Right lobe of liver (tissue), 6 donors: Measurements from ENCODE around the gene TMPRSS9. TPM values are rescaled to one million over a fixed set of nuclear protein-coding genes. Genes with fewer than 3 reads are reported as not detected.
"Not testable (repeated sequence)": the region's sequence is repeated elsewhere in the genome, so short reads cannot be mapped to it uniquely, and the experiment has no call there.

Experiments used
- ATAC-seq, 4 donors: fragments of 200-7000 bp; cut with Tn5 transposase; one replicate each; pipeline ENCODE4 v1.9.1; 2020; ENCODE audit warnings: mild to moderate bottlenecking in 4 of 4, moderate library complexity in 4 of 4
- DNase-seq, 3 donors: peaks; one replicate each; pipeline ENCODE4 v3.0.0-alpha.2; 2020
- H3K27ac ChIP-seq, 3 donors: fragments of 200-600 bp; one replicate each; pipeline ENCODE4 v1.8.0; 2022
- H3K27me3 ChIP-seq, 2 donors: fragments of 200-600 bp; one replicate each; pipeline ENCODE4 v1.8.0; 2022
- H3K36me3 ChIP-seq, 4 donors: fragments of 200-600 bp; sonication (generic) in 1 of 4; one replicate each; pipeline versions ENCODE4 v1.5.1 to v1.8.0; 2017 to 2022; ENCODE audit warnings: control low read depth in 1 of 4
- H3K4me1 ChIP-seq, 4 donors: fragments of 200-600 bp; sonication (generic) in 1 of 4; one replicate each; pipeline versions ENCODE4 v1.5.1 to v1.8.0; 2017 to 2022; ENCODE audit warnings: control low read depth in 1 of 4
- H3K4me3 ChIP-seq, 3 donors: fragments of 200-600 bp; one replicate each; pipeline ENCODE4 v1.8.0; 2022
- H3K9me3 ChIP-seq, 4 donors: fragments of 200-600 bp; sonication (generic) in 1 of 4; one replicate each; pipeline versions ENCODE4 v1.5.1 to v1.8.0; 2017 to 2022; ENCODE audit warnings: control low read depth in 1 of 4
- CTCF ChIP-seq, 4 donors: fragments of 200-600 bp in 3 of 4; fragments of 450-650 bp in 1 of 4; IDR thresholded peaks; one replicate each; pipeline versions ENCODE4 v1.5.1 to v1.8.0; 2016 to 2022; ENCODE audit warnings: antibody characterized with exemption in 4 of 4, mild to moderate bottlenecking in 2 of 4
- POLR2A ChIP-seq: fragments of 450-650 bp; IDR thresholded peaks from one replicate; pipeline ENCODE4 v1.6.1; 2017; ENCODE audit warnings: antibody characterized with exemption, mild to moderate bottlenecking
- WGBS: methylation state at CpG from one replicate; pipeline ENCODE4 v1.1.6; 2018; ENCODE audit warnings: low coverage, low lambda C conversion rate; ENCODE audit not compliant: insufficient coverage; ENCODE audit errors: missing lambda C conversion rate; 5-methylcytosine and 5-hydroxymethylcytosine counted together
- intact Hi-C, 2 donors: fragments of 100-400 bp; cut with DNase I; formaldehyde crosslinking; loops; one replicate each; pipeline versions ENCODE4 v1.11.2 to v1.14.1; 2022
- total RNA-seq, 6 experiments: library from RNA; depleted of rRNA in 2 of 6; stranded (reverse); fragments of >200 nt in 2 of 6; fragmentation: NEBNext Ultra II Directional in 3 of 6; extraction: Animal tissue kit (Norgen Biotek cat#: 25700) in 3 of 6; gene quantifications; one replicate each; pipeline versions ENCODE4 v1.1.0 to v1.2.4, GENCODE V29; 2016 to 2023
- donor health status: DM: no; HTN: yes; CAD: no.
- donor health status: DM: no; HTN: no; CAD: no.
- donor health status: DM: no; HTN: no; CAD: no.
- donor health status: DM: no; HTN: yes; CAD: no.
- donor health status: DM: no; HTN: yes; CAD: no.

TMPRSS9 gene
- total RNA-seq, 6 experiments from 2014 or later = 0.12 to 6.7 (median 2.9) TPM

GRCh38 chr19:2415281-2415972 lies 55.4 kb downstream of the TMPRSS9 start:
- 100% methylated on average over 3 of the region's 29 CpGs for WGBS
- intact Hi-C loops = no loop called here
- ATAC-seq = peak in 2 of 4 donors; percentile 11

GRCh38 chr19:2415973-2416319 lies 55.9 kb downstream of the TMPRSS9 start:
- H3K4me3 ChIP-seq = no peak overlapping the region
- DNase-seq = no peak
- TF ChIP-seq POLR2A = no peak
- TF ChIP-seq CTCF (IDR thresholded peaks at IDR 0.05) = no peak
- intact Hi-C loops = no loop called here
- no peaks in the 10 kb centered on the region for H3K27me3 ChIP-seq
- H3K27ac ChIP-seq = no peak overlapping the region
- no peak for ATAC-seq
- WGBS = no CpG with 5 or more reads among the region's 6 CpGs
- no peaks in the 10 kb centered on the region for H3K9me3 ChIP-seq
- no peaks in the 10 kb centered on the region for H3K4me1 ChIP-seq
- H3K36me3 ChIP-seq = no peaks in the 10 kb centered on the region

More at GRCh38 chr19:2415281-2415972, 55.4 kb downstream of the TMPRSS9 start:
- H3K27me3 ChIP-seq = no peaks in the 10 kb centered on the region
- no peak overlapping the region for H3K27ac ChIP-seq
- no peak overlapping the region for H3K4me3 ChIP-seq
- no peaks in the 10 kb centered on the region for H3K9me3 ChIP-seq
- no peaks in the 10 kb centered on the region for H3K4me1 ChIP-seq
- TF ChIP-seq POLR2A = no peak
- no peak for TF ChIP-seq CTCF (IDR thresholded peaks at IDR 0.05)
- H3K36me3 ChIP-seq = no peaks in the 10 kb centered on the region
- no peak for DNase-seq

- no peak overlapping the region for H3K27ac ChIP-seq
- H3K9me3 ChIP-seq = no peaks in the 10 kb centered on the region
- ATAC-seq (peak; percentile 81 to 91 (median 83)), DNase-seq (peak in 1 of 3 donors; percentile 66)
- H3K4me3 ChIP-seq = no peak overlapping the region
- TF ChIP-seq POLR2A (no peak), CTCF (IDR thresholded peaks at IDR 0.05) (no peak)
- WGBS = 40% methylated on average over 1 of the region's 19 CpGs
- intact Hi-C loops = no loop called here
- H3K36me3 ChIP-seq = no peaks in the 10 kb centered on the region
- no peaks in the 10 kb centered on the region for H3K27me3 ChIP-seq
- no peaks in the 10 kb centered on the region for H3K4me1 ChIP-seq
These were observed 56.4 kb downstream of the TMPRSS9 start for GRCh38 chr19:2416321-2417097.

- H3K4me3 ChIP-seq, H3K27ac ChIP-seq, intact Hi-C loops, ATAC-seq, H3K9me3 ChIP-seq, H3K4me1 ChIP-seq, H3K27me3 ChIP-seq, H3K36me3 ChIP-seq, DNase-seq: not testable (repeated sequence)
- 96% methylated on average over 4 of the region's 8 CpGs for WGBS
These were observed 57.4 kb downstream of the TMPRSS9 start for GRCh38 chr19:2417436-2417835.

- no peak for TF ChIP-seq CTCF (IDR thresholded peaks at IDR 0.05)
- no peak for DNase-seq
- intact Hi-C loops = no loop called here
These were observed 57.9 kb downstream of the TMPRSS9 start for GRCh38 chr19:2417881-2418406.

More at GRCh38 chr19:2417881-2418406, 57.9 kb downstream of the TMPRSS9 start:
- no peaks in the 10 kb centered on the region for H3K9me3 ChIP-seq
- 74% methylated on average over 5 of the region's 13 CpGs for WGBS
- no peaks in the 10 kb centered on the region for H3K27me3 ChIP-seq
- ATAC-seq = no peak
- H3K4me1 ChIP-seq = no peaks in the 10 kb centered on the region
- no peaks in the 10 kb centered on the region for H3K36me3 ChIP-seq
- H3K4me3 ChIP-seq = no peak overlapping the region
- no peak overlapping the region for H3K27ac ChIP-seq
